ENCODE results near the gene NCKAP5L.

NCKAP5L gene

DNA sequence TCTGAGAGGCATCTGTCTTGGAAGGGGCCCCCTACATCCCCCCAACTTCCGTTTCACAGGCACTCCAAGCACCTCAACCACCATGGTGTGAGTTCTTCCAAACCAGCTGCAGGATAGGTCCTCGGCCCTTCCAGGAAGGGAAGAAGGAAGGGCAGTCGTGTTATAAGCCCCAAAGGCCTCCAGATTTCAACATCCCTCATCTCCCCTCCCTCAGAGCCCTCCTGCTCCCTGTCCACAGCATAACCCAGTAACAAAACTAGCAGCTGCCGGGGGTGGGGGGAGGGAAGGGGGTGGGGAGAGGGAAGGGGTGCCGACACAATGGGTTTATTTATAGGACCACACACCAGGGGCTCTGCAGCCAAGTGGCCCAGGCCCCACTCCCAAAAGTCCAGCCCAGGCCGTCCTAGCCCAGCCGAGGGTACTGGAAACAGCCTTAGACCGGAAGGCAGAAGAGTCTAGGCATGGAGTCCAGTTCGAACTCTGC is 18.3 kb downstream of the NCKAP5L start:
- no peak for DNase-seq
- Histone ChIP-seq H3K36me3 (ENCODE audit: control insufficient read depth, insufficient read depth, low read length) (peaks cover 3% of the 10 kb centered on the region), H3K27me3 (replicated peaks; ENCODE audit: control insufficient read depth, insufficient read depth, low read length, poor library complexity, severe bottlenecking) (no peaks in the 10 kb centered on the region), H3K4me1 (ENCODE audit: control insufficient read depth, insufficient read depth, low read length, poor library complexity, severe bottlenecking) (no peaks in the 10 kb centered on the region), H3K4me3 (ENCODE audit: insufficient read depth, low read depth, low read length, poor library complexity, severe bottlenecking) (no peak overlapping the region), H3K9me3 (ENCODE audit: control insufficient read depth, low read length) (no peaks in the 10 kb centered on the region), H3K27ac (ENCODE audit: insufficient read depth, low read length, poor library complexity, severe bottlenecking) (no peak overlapping the region)

GRCh38 chr12:49809381-49809905 is 18.8 kb downstream of the NCKAP5L start:
- no peaks in the 10 kb centered on the region for H3K4me1 ChIP-seq (ENCODE audit: control insufficient read depth, insufficient read depth, low read length, poor library complexity, severe bottlenecking)
- DNase-seq: no peak
- H3K27ac ChIP-seq (ENCODE audit: insufficient read depth, low read length, poor library complexity, severe bottlenecking): no peak overlapping the region
- no peak overlapping the region for H3K4me3 ChIP-seq (ENCODE audit: insufficient read depth, low read depth, low read length, poor library complexity, severe bottlenecking)
- H3K36me3 ChIP-seq (ENCODE audit: control insufficient read depth, insufficient read depth, low read length): peaks cover 6% of the 10 kb centered on the region
- no peaks in the 10 kb centered on the region for H3K27me3 ChIP-seq (replicated peaks; ENCODE audit: control insufficient read depth, insufficient read depth, low read length, poor library complexity, severe bottlenecking)
- no peaks in the 10 kb centered on the region for H3K9me3 ChIP-seq (ENCODE audit: control insufficient read depth, low read length)

GRCh38 chr12:49808686-49809380 is 19.4 kb downstream of the NCKAP5L start:
- no peaks in the 10 kb centered on the region for H3K4me1 ChIP-seq (ENCODE audit: control insufficient read depth, insufficient read depth, low read length, poor library complexity, severe bottlenecking)
- H3K27me3 ChIP-seq (replicated peaks; ENCODE audit: control insufficient read depth, insufficient read depth, low read length, poor library complexity, severe bottlenecking): no peaks in the 10 kb centered on the region
- peaks cover 6% of the 10 kb centered on the region for H3K36me3 ChIP-seq (ENCODE audit: control insufficient read depth, insufficient read depth, low read length)
- no peak for DNase-seq
- no peaks in the 10 kb centered on the region for H3K9me3 ChIP-seq (ENCODE audit: control insufficient read depth, low read length)
- H3K27ac ChIP-seq (ENCODE audit: insufficient read depth, low read length, poor library complexity, severe bottlenecking): no peak overlapping the region
- no peak overlapping the region for H3K4me3 ChIP-seq (ENCODE audit: insufficient read depth, low read depth, low read length, poor library complexity, severe bottlenecking)

DNA sequence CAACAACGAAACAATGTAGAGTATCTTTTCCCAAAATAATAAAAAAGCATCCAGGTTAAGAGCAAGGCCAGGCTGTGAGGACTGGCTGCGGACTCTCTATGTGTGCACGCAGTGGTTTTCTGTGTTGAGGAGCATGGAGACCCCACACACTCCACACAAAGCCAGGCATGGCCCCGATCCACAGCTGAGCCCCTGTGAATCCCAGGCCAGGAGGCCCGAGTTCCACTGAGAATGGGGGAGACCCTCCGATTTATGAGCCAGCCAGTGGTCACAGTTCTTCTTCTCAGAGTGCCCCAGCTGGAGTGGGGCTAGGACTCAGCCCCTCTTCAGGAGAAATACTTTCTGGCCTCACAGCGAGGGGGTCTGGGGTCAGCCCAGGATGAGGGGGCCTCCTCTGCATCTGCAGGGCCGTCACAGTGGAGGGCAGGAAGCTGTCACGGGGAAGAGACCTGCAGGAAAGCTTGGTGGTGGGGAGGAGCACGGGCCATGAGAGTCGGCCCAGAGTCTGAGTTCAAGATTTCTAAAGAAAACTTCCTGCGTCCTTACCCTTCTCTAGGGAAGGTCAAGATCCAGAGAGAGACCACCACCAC is 20.1 kb downstream of the NCKAP5L start:
- Histone ChIP-seq H3K27ac (ENCODE audit: insufficient read depth, low read length, poor library complexity, severe bottlenecking) (no peak overlapping the region), H3K36me3 (ENCODE audit: control insufficient read depth, insufficient read depth, low read length) (peaks cover 6% of the 10 kb centered on the region), H3K27me3 (replicated peaks; ENCODE audit: control insufficient read depth, insufficient read depth, low read length, poor library complexity, severe bottlenecking) (no peaks in the 10 kb centered on the region), H3K4me3 (ENCODE audit: insufficient read depth, low read depth, low read length, poor library complexity, severe bottlenecking) (no peak overlapping the region), H3K4me1 (ENCODE audit: control insufficient read depth, insufficient read depth, low read length, poor library complexity, severe bottlenecking) (no peaks in the 10 kb centered on the region), H3K9me3 (ENCODE audit: control insufficient read depth, low read length) (no peaks in the 10 kb centered on the region)
- DNase-seq: no peak

- Histone ChIP-seq H3K36me3 (ENCODE audit: control insufficient read depth, insufficient read depth, low read length) (peaks cover 6% of the 10 kb centered on the region), H3K27ac (ENCODE audit: insufficient read depth, low read length, poor library complexity, severe bottlenecking) (no peak overlapping the region), H3K27me3 (replicated peaks; ENCODE audit: control insufficient read depth, insufficient read depth, low read length, poor library complexity, severe bottlenecking) (no peaks in the 10 kb centered on the region), H3K4me3 (ENCODE audit: insufficient read depth, low read depth, low read length, poor library complexity, severe bottlenecking) (no peak overlapping the region), H3K9me3 (ENCODE audit: control insufficient read depth, low read length) (no peaks in the 10 kb centered on the region), H3K4me1 (ENCODE audit: control insufficient read depth, insufficient read depth, low read length, poor library complexity, severe bottlenecking) (no peaks in the 10 kb centered on the region)
- DNase-seq: no peak
Observed at GRCh38 chr12:49806877-49807276, 21.3 kb downstream of the NCKAP5L start.

DNA sequence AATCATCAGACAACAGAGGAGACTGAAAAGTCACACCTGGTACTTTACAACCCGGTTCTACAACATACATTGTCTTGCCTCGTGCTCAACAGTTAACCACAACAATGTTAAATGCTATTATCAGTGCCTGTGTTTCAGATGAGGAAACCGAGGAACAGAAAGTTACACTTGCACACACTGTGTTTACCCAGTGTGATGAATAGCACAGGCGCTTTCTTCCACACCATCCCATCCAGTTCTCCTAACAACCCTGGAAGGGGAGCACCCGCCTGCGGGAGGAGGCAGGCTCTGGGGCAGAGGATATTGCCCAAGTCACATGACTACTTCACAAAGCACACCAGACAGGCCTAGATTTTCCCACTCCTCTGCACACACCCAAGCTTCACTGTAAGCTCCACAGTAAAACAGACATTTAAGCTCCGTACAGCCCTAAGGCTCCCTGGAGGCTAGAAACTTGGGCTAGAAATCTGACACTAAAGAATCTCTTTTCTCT is 21.8 kb downstream of the NCKAP5L start:
- Histone ChIP-seq H3K9me3 (ENCODE audit: control insufficient read depth, low read length) (no peaks in the 10 kb centered on the region), H3K4me1 (ENCODE audit: control insufficient read depth, insufficient read depth, low read length, poor library complexity, severe bottlenecking) (no peaks in the 10 kb centered on the region), H3K27me3 (replicated peaks; ENCODE audit: control insufficient read depth, insufficient read depth, low read length, poor library complexity, severe bottlenecking) (no peaks in the 10 kb centered on the region), H3K36me3 (ENCODE audit: control insufficient read depth, insufficient read depth, low read length) (peaks cover 10% of the 10 kb centered on the region), H3K27ac (ENCODE audit: insufficient read depth, low read length, poor library complexity, severe bottlenecking) (no peak overlapping the region), H3K4me3 (ENCODE audit: insufficient read depth, low read depth, low read length, poor library complexity, severe bottlenecking) (no peak overlapping the region)
- no peak for DNase-seq

DNA sequence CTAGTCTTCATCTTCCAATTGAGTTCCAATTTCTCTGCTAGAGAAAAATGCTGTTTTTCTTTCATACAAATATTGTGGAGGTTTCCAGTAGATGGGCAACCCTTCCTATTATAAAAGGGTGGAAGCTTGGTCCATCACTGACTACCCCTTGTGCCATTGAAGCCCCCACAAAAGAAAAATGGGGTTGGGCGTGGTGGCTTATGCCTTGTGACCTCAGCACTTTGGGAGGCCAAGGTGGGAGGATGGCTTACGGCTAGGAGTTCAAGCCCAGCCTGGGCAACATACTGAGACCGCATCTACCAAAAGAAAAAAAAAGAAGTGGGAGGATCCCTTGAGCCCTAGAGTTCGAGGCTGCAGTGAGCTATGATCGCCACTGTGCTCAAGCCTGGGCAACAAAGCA is 22.8 kb downstream of the NCKAP5L start:
- peaks cover 13% of the 10 kb centered on the region for H3K36me3 ChIP-seq (ENCODE audit: control insufficient read depth, insufficient read depth, low read length)
- H3K27me3 ChIP-seq (replicated peaks; ENCODE audit: control insufficient read depth, insufficient read depth, low read length, poor library complexity, severe bottlenecking): no peaks in the 10 kb centered on the region
- no peaks in the 10 kb centered on the region for H3K4me1 ChIP-seq (ENCODE audit: control insufficient read depth, insufficient read depth, low read length, poor library complexity, severe bottlenecking)
- H3K4me3 ChIP-seq (ENCODE audit: insufficient read depth, low read depth, low read length, poor library complexity, severe bottlenecking): no peak overlapping the region
- H3K9me3 ChIP-seq (ENCODE audit: control insufficient read depth, low read length): no peaks in the 10 kb centered on the region
- DNase-seq: no peak
- no peak overlapping the region for H3K27ac ChIP-seq (ENCODE audit: insufficient read depth, low read length, poor library complexity, severe bottlenecking)

DNA sequence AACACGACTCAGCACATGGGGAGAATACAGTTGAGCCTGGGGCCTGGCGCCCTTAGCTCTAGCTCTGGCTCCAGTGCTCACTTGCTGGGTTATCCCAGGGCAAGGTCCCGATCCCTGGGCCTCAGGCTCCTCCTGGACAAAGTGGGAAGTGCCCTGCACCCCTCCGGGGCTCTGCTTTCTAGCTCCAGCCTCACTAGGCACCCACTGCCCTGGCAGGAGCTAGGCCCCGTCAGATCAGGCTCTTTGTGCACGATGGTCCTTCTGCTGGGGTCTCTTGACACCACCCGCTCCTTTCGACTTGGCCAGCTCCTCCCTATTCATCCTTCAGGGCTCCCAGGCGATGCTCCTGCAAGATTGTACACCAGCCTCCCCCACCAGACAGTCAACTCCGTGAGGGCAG is 23.4 kb downstream of the NCKAP5L start:
- DNase-seq: no peak
- Histone ChIP-seq H3K4me3 (ENCODE audit: insufficient read depth, low read depth, low read length, poor library complexity, severe bottlenecking) (no peak overlapping the region), H3K4me1 (ENCODE audit: control insufficient read depth, insufficient read depth, low read length, poor library complexity, severe bottlenecking) (no peaks in the 10 kb centered on the region), H3K27ac (ENCODE audit: insufficient read depth, low read length, poor library complexity, severe bottlenecking) (no peak overlapping the region), H3K9me3 (ENCODE audit: control insufficient read depth, low read length) (no peaks in the 10 kb centered on the region), H3K27me3 (replicated peaks; ENCODE audit: control insufficient read depth, insufficient read depth, low read length, poor library complexity, severe bottlenecking) (no peaks in the 10 kb centered on the region), H3K36me3 (ENCODE audit: control insufficient read depth, insufficient read depth, low read length) (peaks cover 13% of the 10 kb centered on the region)

GRCh38 chr12:49803693-49804450 is 24.3 kb downstream of the NCKAP5L start:
- no peak for DNase-seq
- no peaks in the 10 kb centered on the region for H3K27me3 ChIP-seq (replicated peaks; ENCODE audit: control insufficient read depth, insufficient read depth, low read length, poor library complexity, severe bottlenecking)
- no peak overlapping the region for H3K4me3 ChIP-seq (ENCODE audit: insufficient read depth, low read depth, low read length, poor library complexity, severe bottlenecking)
- H3K27ac ChIP-seq (ENCODE audit: insufficient read depth, low read length, poor library complexity, severe bottlenecking): no peak overlapping the region
- H3K9me3 ChIP-seq (ENCODE audit: control insufficient read depth, low read length): no peaks in the 10 kb centered on the region
- no peaks in the 10 kb centered on the region for H3K4me1 ChIP-seq (ENCODE audit: control insufficient read depth, insufficient read depth, low read length, poor library complexity, severe bottlenecking)
- H3K36me3 ChIP-seq (ENCODE audit: control insufficient read depth, insufficient read depth, low read length): peaks cover 13% of the 10 kb centered on the region
